Fibroblast of villous mesenchyme (primary cell): ENCODE measurements around the gene EIF3K. TPM values are rescaled to one million over a fixed set of nuclear protein-coding genes. Genes with fewer than 3 reads are reported as not detected.

Experiments
- DNase-seq: peaks from one replicate; pipeline ENCODE4 v3.0.0-alpha.2; 2010; ENCODE audit warnings: low read depth
- H3K4me3 ChIP-seq: 2 replicates; pipeline ENCODE4 v1.5.1; 2011; ENCODE audit warnings: low read depth, mild to moderate bottlenecking, low read length
- CTCF ChIP-seq: IDR thresholded peaks from 2 replicates; pipeline ENCODE4 v1.5.1; 2012; ENCODE audit warnings: low read depth, mild to moderate bottlenecking, low read length; ENCODE audit not compliant: insufficient read depth
- total RNA-seq: library from RNA; depleted of rRNA; stranded (reverse); fragments of >200 nt; gene quantifications from 2 replicates; pipeline ENCODE4 v1.2.3, GENCODE V29; 2012

Gene EIF3K
- total RNA-seq, 1 donor, result 152 TPM

GRCh38 chr19:38657633-38658222 lies 38.7 kb downstream of the EIF3K start:
- H3K4me3 ChIP-seq, result no peak overlapping the region
- DNase-seq, result peak; percentile 64
- no peak for TF ChIP-seq CTCF

GRCh38 chr19:38658462-38659306 lies 39.7 kb downstream of the EIF3K start:
- DNase-seq, result peak; percentile 99
- TF ChIP-seq CTCF, result no peak
- peak overlapping the region; percentile 38 for H3K4me3 ChIP-seq

- no peak for TF ChIP-seq CTCF
- DNase-seq, result no peak
- H3K4me3 ChIP-seq, result no peak overlapping the region
Observed at GRCh38 chr19:38660724-38661123, 41.7 kb downstream of the EIF3K start.

- no peak overlapping the region for H3K4me3 ChIP-seq
- no peak for TF ChIP-seq CTCF
- DNase-seq, result peak; percentile 56
Observed at GRCh38 chr19:38661136-38661535, 42.1 kb downstream of the EIF3K start.

GRCh38 chr19:38661996-38662395 lies 43.0 kb downstream of the EIF3K start:
- DNase-seq, result no peak
- no peak for TF ChIP-seq CTCF
- no peak overlapping the region for H3K4me3 ChIP-seq

- no peak for DNase-seq
- TF ChIP-seq CTCF, result no peak
Observed at GRCh38 chr19:38662537-38663155, 43.7 kb downstream of the EIF3K start.

More at GRCh38 chr19:38662537-38663155, 43.7 kb downstream of the EIF3K start:
- H3K4me3 ChIP-seq, result no peak overlapping the region
